Stimulated activated CD4-positive, alpha-beta T cell treated with anti-CD3 and anti-CD28 coated beads, Interleukin-12 subunit alpha, Interleukin-12 subunit beta, amount 100 ng/mL, for 24 hours (primary cell): Measurements from ENCODE around the gene CACNA1A.

Source experiments
- DNase-seq, 2 experiments: peaks; one replicate each; pipeline ENCODE4 v3.0.0-alpha.2; 2020; ENCODE audit warnings: low read depth in 2 of 2

The CACNA1A gene

DNA sequence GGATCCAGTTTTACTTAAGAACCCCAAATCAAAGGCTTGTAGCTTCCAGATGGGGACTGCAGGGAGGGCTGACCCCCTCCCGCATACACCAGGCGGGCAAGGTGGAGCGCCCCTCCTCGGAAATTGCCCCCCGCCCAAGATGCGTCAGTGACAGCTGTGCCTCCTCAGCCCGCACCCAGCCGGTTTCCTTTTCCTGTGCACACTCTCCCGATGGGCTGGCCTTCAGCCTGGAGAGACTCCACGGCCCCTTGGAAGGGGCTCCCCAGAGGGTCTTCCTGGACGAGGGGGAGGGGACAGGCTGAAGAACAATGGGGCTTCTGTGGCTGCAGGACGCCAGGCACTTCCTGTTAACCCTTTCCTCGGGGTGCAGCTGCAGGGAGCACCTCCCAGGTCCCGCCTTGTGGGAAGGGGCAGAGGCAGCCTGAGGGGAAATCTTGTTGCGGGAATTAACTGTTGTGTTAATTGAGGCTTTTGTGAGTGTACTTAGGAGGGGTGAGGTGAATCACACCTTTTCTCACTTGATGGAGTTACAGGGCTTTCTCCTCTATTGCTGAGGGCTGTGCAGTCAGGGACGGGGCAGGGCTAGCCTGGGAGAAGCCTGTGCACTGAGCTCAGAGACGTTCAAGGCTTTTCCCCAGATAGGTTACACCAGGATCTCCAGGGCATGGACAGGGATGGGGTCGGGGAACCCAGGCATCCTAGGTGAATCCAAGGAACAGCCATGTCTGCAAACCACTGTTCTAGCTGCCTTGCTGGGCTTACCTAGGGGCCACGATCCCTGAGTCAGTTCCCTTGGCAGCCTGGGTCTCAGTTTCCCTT lies 341.7 kb downstream of the CACNA1A start:
- no peak for DNase-seq

DNA sequence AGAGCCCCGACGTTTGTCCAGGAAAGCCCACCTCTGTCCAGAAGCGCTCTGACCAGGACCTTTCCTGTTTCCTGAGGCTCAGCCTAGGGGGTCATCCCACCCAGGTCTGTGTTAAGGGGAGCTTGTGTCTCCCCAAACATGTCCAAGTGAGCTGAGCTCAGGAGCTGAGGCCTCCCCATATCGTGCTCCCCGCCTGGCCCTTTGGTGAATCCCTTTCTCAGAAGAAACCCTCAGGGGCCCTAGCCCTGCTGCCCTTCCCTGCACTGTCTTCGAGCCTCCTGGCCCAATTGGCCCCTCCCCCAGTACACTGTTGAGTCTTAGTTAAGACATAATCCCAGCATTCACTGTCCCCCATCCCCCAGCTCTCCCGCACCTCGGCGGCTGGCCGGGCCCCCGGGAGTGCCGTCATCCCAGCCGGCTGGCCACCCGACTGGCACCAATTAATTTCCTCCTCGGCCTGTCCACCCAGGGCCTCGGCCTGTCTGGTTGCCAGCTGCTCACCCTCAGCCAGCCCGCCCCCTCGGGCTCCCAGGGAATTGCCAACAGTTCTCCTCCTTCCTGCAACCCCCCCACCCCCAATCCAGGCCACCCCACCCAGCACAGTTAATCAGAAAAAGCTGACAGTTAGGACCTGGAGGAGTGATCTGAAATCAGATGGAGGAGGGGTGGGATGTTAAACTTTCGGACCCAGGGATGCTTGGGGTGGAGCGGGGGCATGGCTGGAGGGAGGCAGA lies 342.5 kb downstream of the CACNA1A start:
- DNase-seq: no peak

DNA sequence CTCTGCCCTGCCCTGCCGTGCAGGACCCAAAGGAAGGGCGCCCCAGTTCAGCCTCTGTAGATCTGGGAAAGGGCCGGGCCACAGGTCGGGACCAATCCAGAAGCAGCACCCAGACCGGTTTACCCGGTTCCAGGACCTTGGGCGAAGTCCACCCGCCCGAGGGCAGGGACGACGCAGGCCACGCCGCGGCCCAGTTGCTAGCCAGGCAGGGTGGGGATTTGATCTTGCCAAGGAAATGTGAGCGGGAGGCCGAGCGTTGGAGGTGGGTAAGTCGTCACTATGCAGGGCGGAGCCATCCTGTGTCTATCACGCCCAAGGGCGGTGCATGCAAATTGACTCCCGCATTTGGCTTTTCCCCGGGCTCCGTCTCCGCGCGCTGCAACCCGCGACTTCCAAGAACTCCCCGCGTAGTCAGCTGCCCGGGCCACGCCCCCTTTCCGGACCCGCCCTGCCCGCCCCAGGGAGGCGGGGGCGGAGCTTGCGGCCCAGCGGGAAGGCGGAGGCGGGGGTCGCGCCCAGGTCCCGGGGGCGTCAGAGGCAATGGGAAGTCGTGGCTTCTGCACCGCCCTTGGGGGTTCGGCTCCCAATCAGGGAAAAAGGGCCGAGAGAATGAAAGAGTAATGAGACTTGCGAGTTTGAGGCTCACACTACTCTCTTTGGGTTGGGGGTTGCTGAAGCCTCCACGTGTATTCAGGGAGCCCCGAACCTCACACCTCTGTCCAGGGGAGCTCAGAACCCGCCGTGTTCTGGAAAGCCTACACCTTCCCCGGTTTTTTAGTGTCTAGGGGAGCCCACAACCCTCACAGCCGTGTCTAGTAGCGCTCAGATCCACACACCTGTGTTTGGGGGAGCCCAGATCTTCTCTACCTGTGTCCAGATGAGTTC lies 343.3 kb downstream of the CACNA1A start:
- peak; percentile 77 to 93 for DNase-seq

DNA sequence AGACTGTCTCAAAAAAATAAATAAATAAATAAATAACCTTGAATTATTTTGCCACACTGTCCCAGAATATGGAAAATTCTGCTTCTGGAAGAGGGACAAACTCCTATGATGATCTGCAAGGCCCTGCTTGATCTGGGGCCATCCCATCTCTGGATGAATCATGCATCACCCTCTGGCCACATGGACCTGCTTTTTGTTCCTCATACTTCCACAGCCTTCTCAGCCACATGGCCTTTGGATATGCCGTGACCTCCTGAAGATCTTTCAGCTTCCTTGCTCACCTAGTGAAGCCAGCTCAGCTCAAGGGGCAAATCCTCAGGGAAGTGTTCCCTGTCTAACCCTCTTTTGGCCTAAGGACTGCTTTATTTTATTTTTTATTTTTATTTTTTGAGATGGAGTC lies 345.7 kb downstream of the CACNA1A start:
- DNase-seq: no peak

DNA sequence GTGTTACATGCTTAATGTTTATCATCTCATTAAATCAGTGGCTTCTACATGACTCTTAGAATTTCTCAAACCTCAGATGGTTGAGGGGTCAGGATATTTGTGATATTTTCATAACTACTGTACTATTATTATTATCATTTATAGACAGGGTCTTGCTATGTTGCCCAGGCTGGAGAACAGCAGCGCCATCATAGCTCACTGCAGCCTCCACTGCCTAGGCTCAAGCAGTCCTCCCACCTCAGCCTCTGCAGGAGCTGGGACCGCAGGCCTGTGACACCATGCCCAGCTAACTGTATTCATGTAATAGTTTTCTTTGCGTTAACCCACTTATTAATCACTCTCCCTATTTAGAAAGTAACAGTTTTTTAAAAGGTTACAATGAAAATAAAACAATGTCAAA lies 346.6 kb downstream of the CACNA1A start:
- DNase-seq: no peak
